OCI-LY1 (cell line): ENCODE measurements around the gene CD247.
A peak's percentile ranks its signal among the peaks of the same experiment; 100 is the strongest.

Experiments
- H2AFZ ChIP-seq: fragments of 200-600 bp; sonication (generic), shearing (Covaris generic); 2 replicates; pipeline ENCODE4 v1.6.0; 2014; ENCODE audit warnings: antibody characterized with exemption, mild to moderate bottlenecking, low read length
- H3F3A ChIP-seq: fragments of 200-600 bp; sonication (generic), shearing (Covaris generic); 2 replicates; pipeline ENCODE4 v1.6.0; 2014; ENCODE audit warnings: mild to moderate bottlenecking, antibody characterized with exemption, low read length, moderate library complexity; ENCODE audit not compliant: insufficient read depth
- H3K27ac ChIP-seq: fragments of 200-600 bp; sonication (generic); 2 replicates; pipeline ENCODE4 v1.5.1; 2014; ENCODE audit warnings: low read length, mixed run types, mild to moderate bottlenecking, low read depth; ENCODE audit not compliant: poor library complexity, severe bottlenecking
- H3K27me3 ChIP-seq: fragments of 200-600 bp; sonication (generic); 2 replicates; pipeline ENCODE4 v1.6.0; 2014; ENCODE audit warnings: antibody characterized with exemption, mild to moderate bottlenecking, low read length, moderate library complexity; ENCODE audit not compliant: insufficient read depth
- H3K36me3 ChIP-seq: fragments of 200-600 bp; sonication (generic); 2 replicates; pipeline ENCODE4 v1.6.1; 2014; ENCODE audit warnings: mild to moderate bottlenecking, antibody characterized with exemption, low read length, moderate library complexity, mixed read lengths; ENCODE audit not compliant: insufficient read depth
- H3K4me1 ChIP-seq: fragments of 200-600 bp; sonication (generic); 2 replicates; pipeline ENCODE4 v1.5.1; 2014; ENCODE audit warnings: mild to moderate bottlenecking, low read length, moderate library complexity; ENCODE audit not compliant: insufficient read depth, severe bottlenecking
- H3K4me2 ChIP-seq: fragments of 200-600 bp; sonication (generic), shearing (Covaris generic); 2 replicates; pipeline ENCODE4 v1.6.1; 2014; ENCODE audit warnings: low read length
- H3K4me3 ChIP-seq: fragments of 200-600 bp; sonication (generic); 2 replicates; pipeline ENCODE4 v1.5.1; 2014; ENCODE audit warnings: low read length, low read depth, mild to moderate bottlenecking, mixed read lengths; ENCODE audit not compliant: poor library complexity, severe bottlenecking
- H3K79me2 ChIP-seq: fragments of 200-600 bp; shearing (Covaris generic); 2 replicates; pipeline ENCODE4 v1.6.1; 2016; ENCODE audit warnings: mixed run types, low read length, mixed read lengths; ENCODE audit not compliant: insufficient read depth
- H3K9ac ChIP-seq: fragments of 200-600 bp; sonication (generic), shearing (Covaris generic); 2 replicates; pipeline ENCODE4 v1.6.1; 2014; ENCODE audit warnings: mild to moderate bottlenecking, low read length, mixed read lengths
- H3K9me2 ChIP-seq: fragments of 200-600 bp; sonication (generic), shearing (Covaris generic); 2 replicates; pipeline ENCODE4 v1.6.1; 2014; ENCODE audit warnings: low read depth, mild to moderate bottlenecking, low read length, mixed read lengths
- H3K9me3 ChIP-seq: fragments of 200-600 bp; shearing (Covaris generic); 2 replicates; pipeline ENCODE4 v1.6.1; 2014; ENCODE audit warnings: low read length, mixed read lengths
- H4K20me1 ChIP-seq: fragments of 200-600 bp; sonication (generic), shearing (Covaris generic); 2 replicates; pipeline ENCODE4 v1.6.0; 2016; ENCODE audit warnings: mild to moderate bottlenecking, low read length; ENCODE audit not compliant: insufficient read depth
- CTCF ChIP-seq: fragments of 200-600 bp; sonication (generic), shearing (Covaris generic); IDR thresholded peaks from 2 replicates; pipeline ENCODE4 v1.5.1; 2017; ENCODE audit warnings: mild to moderate bottlenecking, antibody characterized with exemption, low read length, moderate library complexity, mixed read lengths
- EZH2 ChIP-seq: fragments of 200-600 bp; sonication (generic), shearing (Covaris generic); IDR thresholded peaks from 2 replicates; pipeline ENCODE4 v1.8.0; 2017; ENCODE audit warnings: borderline replicate concordance, mixed run types, mild to moderate bottlenecking, antibody characterized with exemption, low read length, moderate library complexity, mixed read lengths

CD247 gene

GRCh38 chr1:167442142-167442848, 76.0 kb downstream of the CD247 start:
- Histone ChIP-seq H3K9me3 (no peaks in the 10 kb centered on the region), H3K4me2 (no peak overlapping the region), H3K36me3 (no peaks in the 10 kb centered on the region), H2AFZ (no peak overlapping the region), H4K20me1 (no peaks in the 10 kb centered on the region), H3K9ac (no peak overlapping the region; the same call in 1 of the 2 replicates), H3F3A (no peaks in the 10 kb centered on the region), H3K27ac (peak overlapping the region; percentile 25), H3K79me2 (no peaks in the 10 kb centered on the region), H3K4me3 (no peak overlapping the region), H3K9me2 (no peaks in the 10 kb centered on the region), H3K4me1 (peaks cover 55% of the 10 kb centered on the region), H3K27me3 (no peaks in the 10 kb centered on the region)
- TF ChIP-seq EZH2 (no peak), CTCF (peak; percentile 94)

- peaks cover 44% of the 10 kb centered on the region for H3K4me1 ChIP-seq
- no peak overlapping the region for H3K4me3 ChIP-seq
- no peaks in the 10 kb centered on the region for H3K27me3 ChIP-seq
- no peaks in the 10 kb centered on the region for H3K9me3 ChIP-seq
- H2AFZ ChIP-seq: no peak overlapping the region
- H3K4me2 ChIP-seq: no peak overlapping the region
- no peaks in the 10 kb centered on the region for H4K20me1 ChIP-seq
- no peaks in the 10 kb centered on the region for H3F3A ChIP-seq
- no peaks in the 10 kb centered on the region; the same call in 1 of the 2 replicates for H3K36me3 ChIP-seq
- no peaks in the 10 kb centered on the region for H3K79me2 ChIP-seq
- H3K9ac ChIP-seq: no peak overlapping the region
- H3K27ac ChIP-seq: no peak overlapping the region
- H3K9me2 ChIP-seq: no peaks in the 10 kb centered on the region
- TF ChIP-seq EZH2 (no peak), CTCF (no peak)
These were observed 77.1 kb downstream of the CD247 start for GRCh38 chr1:167441222-167441621.

DNA sequence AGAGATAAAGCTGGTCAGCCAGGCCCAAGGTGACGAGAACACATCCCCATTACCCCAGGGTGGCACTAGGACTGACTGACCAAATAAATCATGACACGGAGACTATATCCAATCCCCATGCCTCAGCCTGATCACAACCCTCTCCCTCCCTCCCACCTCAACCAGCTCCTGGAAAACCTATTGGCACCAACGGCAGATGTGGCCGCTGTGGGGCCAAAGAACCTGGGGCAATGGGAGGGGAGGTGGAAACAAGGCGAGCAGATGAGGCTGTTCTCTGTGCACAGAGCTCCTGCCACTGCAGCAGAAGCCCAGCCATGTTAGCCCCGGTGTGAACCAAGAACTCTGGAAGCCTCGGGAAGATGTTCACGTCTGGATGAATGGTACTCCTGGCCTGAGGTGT, 77.6 kb downstream of the CD247 start:
- TF ChIP-seq CTCF (no peak), EZH2 (no peak)
- H4K20me1 ChIP-seq: no peaks in the 10 kb centered on the region
- no peak overlapping the region for H3K9ac ChIP-seq
- peaks cover 4% of the 10 kb centered on the region; the same call in 1 of the 2 replicates for H3K36me3 ChIP-seq
- peaks cover 40% of the 10 kb centered on the region for H3K4me1 ChIP-seq
- no peaks in the 10 kb centered on the region for H3F3A ChIP-seq
- H3K9me2 ChIP-seq: no peaks in the 10 kb centered on the region
- no peak overlapping the region for H3K4me2 ChIP-seq
- no peak overlapping the region for H2AFZ ChIP-seq
- H3K9me3 ChIP-seq: no peaks in the 10 kb centered on the region
- H3K27ac ChIP-seq: no peak overlapping the region
- no peaks in the 10 kb centered on the region for H3K27me3 ChIP-seq
- H3K4me3 ChIP-seq: no peak overlapping the region
- no peaks in the 10 kb centered on the region for H3K79me2 ChIP-seq
